Stimulated activated naive CD8-positive, alpha-beta T cell treated with anti-CD3 and anti-CD28 coated beads, Interleukin-15, amount 100 ng/mL, for 72 hours (primary cell): Measurements from ENCODE around the gene NRG3.

Experiments
- ATAC-seq: fragments of 150-1000 bp; cut with Tn5 transposase; 2 replicates; pipeline ENCODE4 v1.10.0; 2021; ENCODE audit warnings: mild to moderate bottlenecking, moderate library complexity
- DNase-seq, 2 donors: peaks; one replicate each; pipeline ENCODE4 v3.0.0; 2021 to 2022
- H3K27ac Mint-ChIP-seq, 2 donors: one replicate each; pipeline ENCODE4 v1.8.0; 2022; ENCODE audit warnings: mild to moderate bottlenecking in 2 of 2, mixed read lengths in 2 of 2, moderate library complexity in 2 of 2
- H3K27me3 Mint-ChIP-seq: one replicate; pipeline ENCODE4 v1.8.0; 2022; ENCODE audit warnings: mixed read lengths
- H3K4me1 Mint-ChIP-seq: one replicate; pipeline ENCODE4 v1.8.0; 2022; ENCODE audit warnings: mild to moderate bottlenecking, mixed read lengths
- H3K4me3 Mint-ChIP-seq, 2 donors: one replicate each; pipeline ENCODE4 v1.8.0; 2022; ENCODE audit warnings: mild to moderate bottlenecking in 2 of 2, mixed read lengths in 2 of 2, moderate library complexity in 1 of 2
- H3K9me3 Mint-ChIP-seq, 2 donors: one replicate each; pipeline ENCODE4 v1.8.0; 2022; ENCODE audit warnings: mixed read lengths in 2 of 2

Gene NRG3

DNA sequence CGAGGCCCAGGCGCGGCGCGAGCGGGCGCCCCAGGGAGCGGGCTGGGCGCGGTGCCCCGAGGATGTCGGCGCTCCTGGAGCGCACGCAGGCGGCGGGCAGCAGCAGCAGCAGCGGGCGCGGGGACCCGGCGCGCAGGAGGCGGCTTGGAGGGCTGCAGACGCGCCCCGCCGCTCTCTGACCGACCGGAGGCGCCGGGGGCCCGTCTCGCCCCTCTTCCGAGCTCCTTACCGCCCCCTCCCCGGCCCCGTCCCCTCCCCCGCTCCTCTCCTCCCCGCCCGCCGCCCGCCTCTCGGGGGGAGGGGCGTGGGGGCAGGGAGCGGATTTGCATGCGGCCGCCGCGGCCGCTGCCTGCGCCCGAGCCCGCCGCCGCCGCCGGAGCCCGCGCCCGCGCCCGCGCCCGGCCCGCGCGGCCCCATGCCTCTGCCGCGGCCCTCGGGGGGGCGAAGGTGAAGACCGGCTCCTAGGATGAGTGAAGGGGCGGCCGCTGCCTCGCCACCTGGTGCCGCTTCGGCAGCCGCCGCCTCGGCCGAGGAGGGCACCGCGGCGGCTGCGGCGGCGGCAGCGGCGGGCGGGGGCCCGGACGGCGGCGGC is at the start of gene NRG3:
Gene NRG3, plus strand, starts transcription at position 320 of the 592 bp plus-strand sequence.
- peaks cover 14% of the 10 kb centered on the region for H3K4me1 Mint-ChIP-seq
- peak within 1 kb of the TSS; percentile 65 to 69 for H3K4me3 Mint-ChIP-seq
- H3K27ac Mint-ChIP-seq = peak within 1 kb of the TSS in 1 of 2 donors; percentile 63
- no peak for DNase-seq
- ATAC-seq = peak; percentile 42
- peaks cover 66% of the 10 kb centered on the region for H3K27me3 Mint-ChIP-seq
- no peaks in the 10 kb centered on the region for H3K9me3 Mint-ChIP-seq

DNA sequence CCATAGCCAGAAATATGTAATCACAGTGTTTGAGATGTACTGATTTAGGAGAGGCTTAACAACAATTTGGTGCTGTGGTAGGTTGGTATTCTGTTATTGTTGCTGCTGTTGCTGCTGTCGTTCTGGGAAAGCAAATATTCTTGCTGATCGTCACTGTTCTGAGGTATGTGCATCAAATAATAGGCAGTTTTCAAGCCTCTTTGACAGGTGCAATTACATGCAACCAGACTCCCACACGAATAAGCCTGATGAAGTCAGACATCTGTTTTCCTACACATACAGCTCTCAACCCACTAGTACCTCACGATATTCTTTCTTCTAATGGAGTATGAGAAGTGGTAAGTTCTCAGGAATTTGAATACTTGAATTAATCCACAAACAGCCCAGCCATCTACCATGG is 46.7 kb upstream of the NRG3 start:
- no peaks in the 10 kb centered on the region for H3K4me1 Mint-ChIP-seq
- H3K27ac Mint-ChIP-seq = no peak overlapping the region
- no peak overlapping the region for H3K4me3 Mint-ChIP-seq
- DNase-seq (no peak), ATAC-seq (no peak)
- no peaks in the 10 kb centered on the region for H3K9me3 Mint-ChIP-seq
- H3K27me3 Mint-ChIP-seq = peaks cover 8% of the 10 kb centered on the region

DNA sequence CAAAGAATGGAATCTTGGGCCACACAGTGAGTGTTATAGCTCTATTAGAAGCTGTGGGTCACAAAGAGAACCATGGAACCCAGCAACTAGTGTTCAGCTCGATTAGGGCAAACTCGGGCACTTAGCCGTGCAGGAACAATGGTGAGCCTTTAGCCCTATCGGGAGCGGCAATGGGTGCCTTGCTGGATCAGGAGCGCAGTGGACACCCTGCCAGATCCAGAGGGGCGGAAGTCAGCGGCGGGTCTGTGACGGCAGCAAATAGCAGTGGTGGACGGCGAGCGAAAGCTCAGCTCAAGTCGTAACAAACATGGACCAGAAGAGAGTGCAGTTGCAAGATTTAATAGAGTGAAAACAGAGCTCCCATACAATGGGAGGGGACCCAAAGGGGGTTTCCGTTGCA is 43.9 kb upstream of the NRG3 start:
- peaks cover 8% of the 10 kb centered on the region for H3K27me3 Mint-ChIP-seq
- H3K4me1 Mint-ChIP-seq = no peaks in the 10 kb centered on the region
- no peak overlapping the region for H3K27ac Mint-ChIP-seq
- DNase-seq = no peak
- H3K9me3 Mint-ChIP-seq = no peaks in the 10 kb centered on the region
- no peak overlapping the region for H3K4me3 Mint-ChIP-seq
- ATAC-seq = no peak

DNA sequence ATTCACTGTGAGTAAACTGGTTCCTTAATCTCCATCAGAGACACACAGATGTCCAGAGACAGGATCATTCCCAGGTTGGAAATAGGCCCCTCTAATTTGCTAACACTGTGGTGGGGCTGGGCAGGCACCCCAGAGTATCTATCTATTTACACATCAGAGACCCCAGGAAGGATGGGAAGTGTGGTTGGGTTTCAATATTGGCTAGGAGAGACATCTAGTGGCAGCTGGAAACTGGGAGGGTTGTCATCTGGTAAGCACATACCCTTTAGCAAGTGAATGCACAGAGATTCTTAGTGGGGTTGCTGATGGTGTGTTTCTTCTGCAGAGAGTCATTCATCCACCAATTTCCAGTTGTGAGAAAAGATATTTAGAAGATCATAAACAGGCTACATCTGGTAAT is 36.0 kb upstream of the NRG3 start:
- peak overlapping the region in 1 of 2 donors; percentile 19 for H3K27ac Mint-ChIP-seq
- H3K4me1 Mint-ChIP-seq = no peaks in the 10 kb centered on the region
- H3K4me3 Mint-ChIP-seq = no peak overlapping the region
- peaks cover 26% of the 10 kb centered on the region for H3K27me3 Mint-ChIP-seq
- no peak for ATAC-seq
- H3K9me3 Mint-ChIP-seq = no peaks in the 10 kb centered on the region
- no peak for DNase-seq

DNA sequence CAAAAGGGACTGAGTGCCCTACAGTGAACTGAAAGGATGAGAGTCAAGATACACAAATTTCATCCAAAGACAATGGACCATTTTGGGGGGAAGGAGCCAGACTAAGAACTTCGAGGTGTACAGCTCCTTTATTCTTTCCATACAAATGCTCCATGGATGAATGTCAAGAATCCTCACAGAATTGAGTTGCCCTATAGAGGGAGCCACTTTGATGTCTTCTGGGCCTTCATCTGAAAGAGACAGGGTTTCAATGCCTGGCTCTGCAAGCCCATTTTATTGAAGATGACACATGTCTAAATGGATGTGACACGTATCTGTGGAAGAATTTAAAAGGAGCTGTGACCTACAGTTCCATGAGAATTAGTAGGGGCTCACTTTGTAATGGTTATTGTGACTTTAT is 32.0 kb upstream of the NRG3 start:
- Mint-ChIP-seq H3K27ac (no peak overlapping the region), H3K9me3 (no peaks in the 10 kb centered on the region)
- no peak for DNase-seq

DNA sequence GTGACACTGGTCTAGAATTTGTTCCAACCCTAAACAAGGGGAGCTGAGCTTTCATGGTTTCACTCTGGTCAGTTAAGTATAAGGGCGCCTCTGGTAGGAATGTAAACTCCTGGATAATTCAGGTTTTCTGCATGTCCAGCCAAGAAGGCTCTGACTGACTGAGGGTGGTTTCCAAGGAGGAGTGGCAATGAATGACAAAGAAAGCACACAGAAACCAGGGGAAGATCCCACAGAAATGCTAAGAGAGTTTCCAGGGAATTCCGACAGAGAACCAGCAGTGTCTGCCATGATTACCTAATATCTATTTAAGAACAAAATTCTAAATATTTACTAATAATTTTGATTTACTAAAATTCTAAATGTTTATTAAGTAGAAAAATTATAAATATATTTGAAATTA is 27.3 kb upstream of the NRG3 start:
- Mint-ChIP-seq H3K4me3 (no peak overlapping the region), H3K4me1 (no peaks in the 10 kb centered on the region), H3K27ac (peak overlapping the region in 1 of 2 donors; percentile 42), H3K27me3 (peaks cover 15% of the 10 kb centered on the region), H3K9me3 (no peaks in the 10 kb centered on the region)
- DNase-seq (no peak), ATAC-seq (no peak)

More for the DNA sequence above, 32.0 kb upstream of the NRG3 start:
- no peak for ATAC-seq
- Mint-ChIP-seq H3K27me3 (peaks cover 40% of the 10 kb centered on the region), H3K4me1 (no peaks in the 10 kb centered on the region), H3K4me3 (no peak overlapping the region)

DNA sequence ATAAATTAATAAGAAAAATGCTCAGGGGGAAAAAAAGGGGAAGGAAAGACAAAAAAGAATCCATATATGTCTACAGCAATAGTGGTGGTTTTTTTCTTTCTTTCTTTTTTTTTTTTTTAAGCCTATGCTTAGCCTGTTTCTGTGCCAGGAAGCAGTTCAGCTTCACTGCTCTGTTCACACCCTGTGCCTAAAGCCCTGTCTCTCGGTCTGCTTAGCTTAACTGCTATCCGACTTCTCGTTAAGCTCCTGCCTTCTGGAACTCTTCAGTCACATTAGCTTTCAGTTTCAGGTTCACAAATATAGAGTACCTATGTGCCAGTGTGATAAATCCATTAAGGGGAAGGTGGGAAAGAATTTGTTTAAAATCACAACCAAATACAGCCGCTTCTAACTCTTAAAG is 26.5 kb upstream of the NRG3 start:
- Mint-ChIP-seq H3K9me3 (no peaks in the 10 kb centered on the region), H3K27ac (no peak overlapping the region), H3K4me3 (no peak overlapping the region), H3K4me1 (no peaks in the 10 kb centered on the region), H3K27me3 (peaks cover 15% of the 10 kb centered on the region)
- no peak for DNase-seq
- no peak for ATAC-seq

DNA sequence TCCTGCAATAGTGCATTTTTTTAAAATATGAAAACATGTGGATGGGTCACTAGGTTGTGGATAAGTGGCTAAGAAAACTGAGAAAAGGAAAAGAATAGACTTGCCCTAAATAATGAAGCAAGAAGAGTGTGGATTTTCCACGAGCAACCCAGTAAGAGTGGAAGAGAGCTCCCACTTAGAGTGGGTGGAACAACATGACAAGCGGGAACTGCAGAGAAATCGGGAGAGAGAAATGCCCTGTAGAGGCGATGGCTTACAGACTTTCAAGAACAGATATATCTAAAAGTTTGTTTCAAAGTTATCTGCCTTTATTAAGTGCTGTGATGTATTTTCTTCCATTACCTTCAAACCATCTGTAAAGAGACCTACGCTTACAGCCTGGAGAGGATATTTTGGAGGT is 26.1 kb upstream of the NRG3 start:
- no peaks in the 10 kb centered on the region for H3K9me3 Mint-ChIP-seq
- no peak overlapping the region for H3K4me3 Mint-ChIP-seq
- H3K27me3 Mint-ChIP-seq = peaks cover 15% of the 10 kb centered on the region
- H3K27ac Mint-ChIP-seq = no peak overlapping the region
- DNase-seq (no peak), ATAC-seq (no peak)
- no peaks in the 10 kb centered on the region for H3K4me1 Mint-ChIP-seq

DNA sequence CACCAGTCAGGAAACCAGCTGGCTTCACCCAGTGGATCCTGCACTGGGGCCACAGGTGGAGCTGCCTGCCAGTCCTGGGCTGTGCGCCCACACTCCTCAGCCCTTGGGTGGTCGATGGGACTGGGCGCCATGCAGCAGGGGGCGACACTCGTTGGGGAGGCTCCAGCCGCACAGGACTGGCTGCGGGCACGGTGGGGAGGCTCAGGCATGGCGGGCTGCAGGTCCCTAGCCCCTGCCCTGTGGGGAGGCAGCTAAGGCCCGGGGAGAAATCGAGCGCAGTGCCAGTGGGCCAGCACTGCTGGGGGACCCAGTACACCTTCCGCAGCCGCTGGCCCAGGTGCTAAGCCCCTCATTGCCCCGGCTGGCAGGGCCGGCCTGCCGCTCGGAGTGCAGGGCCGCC is 12.4 kb upstream of the NRG3 start:
- Mint-ChIP-seq H3K4me1 (no peaks in the 10 kb centered on the region), H3K27me3 (peaks cover 9% of the 10 kb centered on the region), H3K27ac (no peak overlapping the region), H3K9me3 (no peaks in the 10 kb centered on the region), H3K4me3 (no peak overlapping the region)
- ATAC-seq (no peak), DNase-seq (no peak)

DNA sequence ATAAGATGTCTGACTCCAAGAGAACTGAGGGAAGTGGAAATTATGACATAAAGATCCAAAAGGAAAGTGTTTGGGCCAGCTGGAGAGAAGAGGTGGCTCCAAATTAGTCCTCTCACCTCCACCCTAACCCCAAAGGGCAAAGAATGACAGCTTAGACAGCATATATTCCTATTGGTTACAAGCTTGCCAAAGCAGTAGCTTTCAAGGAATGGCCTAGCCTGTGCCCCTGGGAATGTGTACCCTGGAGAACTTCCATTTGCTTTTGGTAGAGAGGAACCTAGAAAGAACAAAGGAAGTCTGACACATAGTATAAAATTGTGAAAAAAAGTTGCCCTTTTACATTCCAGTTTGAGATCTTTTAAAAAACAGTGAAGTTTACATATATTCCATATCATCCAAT is 11.2 kb upstream of the NRG3 start:
- Mint-ChIP-seq H3K27me3 (peaks cover 9% of the 10 kb centered on the region), H3K27ac (no peak overlapping the region), H3K4me3 (no peak overlapping the region), H3K9me3 (no peaks in the 10 kb centered on the region), H3K4me1 (no peaks in the 10 kb centered on the region)
- ATAC-seq (no peak), DNase-seq (no peak)

DNA sequence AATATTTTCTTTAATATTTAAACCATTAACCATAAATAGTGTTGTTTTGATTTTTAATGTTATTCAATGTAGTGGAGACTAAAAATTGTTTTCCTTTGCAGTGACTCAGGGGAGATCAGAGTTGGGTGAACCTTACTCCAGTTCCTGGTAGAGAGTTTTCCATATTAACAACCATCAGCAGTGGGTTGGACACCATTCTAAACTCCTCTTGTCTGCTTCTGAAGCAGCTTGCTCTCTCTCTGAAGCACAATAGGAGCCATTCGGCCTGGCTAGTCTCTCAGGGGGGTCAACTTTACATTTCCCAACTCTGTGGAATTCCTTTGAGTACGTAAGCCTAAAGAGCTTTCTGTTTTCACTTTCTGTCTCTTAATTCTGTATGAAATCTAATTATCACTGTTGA is 9.4 kb upstream of the NRG3 start:
- DNase-seq (no peak), ATAC-seq (no peak)
- Mint-ChIP-seq H3K9me3 (no peaks in the 10 kb centered on the region), H3K27ac (no peak overlapping the region), H3K4me3 (no peak overlapping the region), H3K27me3 (peaks cover 15% of the 10 kb centered on the region), H3K4me1 (no peaks in the 10 kb centered on the region)

DNA sequence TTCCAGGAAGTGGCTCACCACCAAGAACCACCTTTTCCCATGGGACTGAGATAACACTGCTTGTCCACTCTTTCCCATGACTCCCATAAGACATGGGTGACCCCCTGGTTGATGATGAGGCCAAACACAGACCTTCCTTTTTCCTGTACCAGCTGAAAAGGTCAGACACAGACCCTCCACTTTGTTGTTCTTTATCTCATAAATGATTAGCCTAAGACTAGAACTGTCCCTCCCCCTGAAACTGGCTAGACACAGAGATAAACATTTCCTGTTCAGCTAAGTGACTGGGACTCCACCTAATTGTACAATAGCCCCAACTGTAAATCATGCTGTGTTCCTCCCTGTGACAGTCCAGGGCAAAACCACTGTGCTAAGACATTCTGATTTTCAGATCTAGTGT is 8.2 kb upstream of the NRG3 start:
- Mint-ChIP-seq H3K27me3 (peaks cover 16% of the 10 kb centered on the region), H3K4me3 (no peak overlapping the region), H3K27ac (no peak overlapping the region), H3K4me1 (no peaks in the 10 kb centered on the region), H3K9me3 (no peaks in the 10 kb centered on the region)
- peak; percentile 52 for ATAC-seq
- DNase-seq = no peak

DNA sequence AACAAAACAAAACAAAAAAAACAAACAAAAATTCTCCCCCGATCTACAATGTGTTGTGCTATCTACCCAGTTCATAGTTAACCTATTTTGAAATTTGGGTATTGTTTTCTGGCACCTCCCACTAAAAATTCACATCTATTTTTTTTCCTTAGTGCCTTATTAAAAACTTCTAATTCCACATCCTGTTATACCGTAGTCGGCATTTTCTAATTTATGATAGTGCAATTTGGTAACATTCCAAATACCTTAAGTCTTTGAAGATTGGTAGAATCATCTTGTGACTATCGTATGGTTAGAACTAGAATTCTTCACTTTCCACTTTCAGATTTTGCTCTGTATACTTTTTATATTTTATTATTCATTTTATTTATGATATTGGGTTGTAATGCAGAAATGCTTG is 4.5 kb upstream of the NRG3 start:
- H3K27me3 Mint-ChIP-seq = peaks cover 36% of the 10 kb centered on the region
- H3K9me3 Mint-ChIP-seq = no peaks in the 10 kb centered on the region
- no peak for ATAC-seq
- H3K4me3 Mint-ChIP-seq = no peak overlapping the region
- peaks cover under 1% of the 10 kb centered on the region for H3K4me1 Mint-ChIP-seq
- DNase-seq = no peak
- H3K27ac Mint-ChIP-seq = no peak overlapping the region

DNA sequence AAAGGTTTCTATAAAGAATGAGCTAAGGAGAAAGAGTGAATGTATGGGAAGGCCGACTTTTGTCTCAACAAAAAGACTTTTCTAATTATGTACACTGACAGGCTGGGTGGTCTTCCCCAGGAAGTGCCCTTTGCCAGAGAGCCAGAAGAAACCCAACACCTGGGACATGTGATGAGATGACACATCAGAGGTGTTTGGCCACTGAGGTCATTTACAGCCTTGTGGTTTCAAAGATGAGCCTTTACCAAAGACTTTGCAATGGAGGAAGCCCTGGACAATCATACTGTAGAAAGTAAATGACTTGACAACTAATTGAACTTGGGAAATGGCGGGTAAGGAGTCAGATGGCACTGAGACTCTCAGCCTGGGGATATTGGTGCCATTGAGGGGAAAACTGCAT is 3.4 kb upstream of the NRG3 start:
- Mint-ChIP-seq H3K9me3 (no peaks in the 10 kb centered on the region), H3K4me1 (peaks cover 11% of the 10 kb centered on the region), H3K27ac (no peak overlapping the region), H3K27me3 (peaks cover 47% of the 10 kb centered on the region), H3K4me3 (no peak overlapping the region)
- ATAC-seq (no peak), DNase-seq (no peak)

DNA sequence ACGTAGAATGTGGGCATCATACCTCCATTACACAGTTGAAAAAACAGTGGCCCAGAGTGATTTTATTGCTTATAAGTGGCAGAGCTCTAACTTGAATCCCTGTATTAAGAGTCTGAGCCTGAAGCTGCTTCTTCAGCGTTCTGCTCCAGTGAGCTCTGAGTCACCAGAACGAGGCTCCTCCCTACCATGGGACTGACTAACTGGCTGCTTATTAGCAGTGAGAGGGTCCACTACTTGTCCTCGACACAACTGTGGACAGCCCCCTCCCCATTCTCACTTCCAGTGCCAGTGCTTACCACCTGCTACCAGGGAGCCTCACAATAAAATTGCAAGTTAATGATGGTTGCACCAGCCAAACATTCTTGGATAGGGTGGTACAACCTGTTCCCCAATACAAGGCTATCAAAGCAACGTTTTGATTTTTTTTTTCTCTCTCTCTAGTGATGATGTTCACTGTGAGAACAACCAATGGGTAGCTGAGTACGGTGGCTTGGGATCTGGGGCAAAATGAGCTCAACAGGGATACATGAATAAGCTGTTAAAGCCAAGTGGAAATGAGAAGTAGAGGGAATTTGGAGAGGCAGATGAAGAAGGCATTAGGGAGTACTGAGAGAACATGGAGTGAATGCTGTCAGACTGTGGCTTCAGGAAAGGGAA is 2.7 kb upstream of the NRG3 start:
- H3K4me1 Mint-ChIP-seq = peaks cover 14% of the 10 kb centered on the region
- DNase-seq (no peak), ATAC-seq (no peak)
- no peaks in the 10 kb centered on the region for H3K9me3 Mint-ChIP-seq
- H3K4me3 Mint-ChIP-seq = no peak overlapping the region
- H3K27me3 Mint-ChIP-seq = peaks cover 55% of the 10 kb centered on the region
- no peak overlapping the region for H3K27ac Mint-ChIP-seq

DNA sequence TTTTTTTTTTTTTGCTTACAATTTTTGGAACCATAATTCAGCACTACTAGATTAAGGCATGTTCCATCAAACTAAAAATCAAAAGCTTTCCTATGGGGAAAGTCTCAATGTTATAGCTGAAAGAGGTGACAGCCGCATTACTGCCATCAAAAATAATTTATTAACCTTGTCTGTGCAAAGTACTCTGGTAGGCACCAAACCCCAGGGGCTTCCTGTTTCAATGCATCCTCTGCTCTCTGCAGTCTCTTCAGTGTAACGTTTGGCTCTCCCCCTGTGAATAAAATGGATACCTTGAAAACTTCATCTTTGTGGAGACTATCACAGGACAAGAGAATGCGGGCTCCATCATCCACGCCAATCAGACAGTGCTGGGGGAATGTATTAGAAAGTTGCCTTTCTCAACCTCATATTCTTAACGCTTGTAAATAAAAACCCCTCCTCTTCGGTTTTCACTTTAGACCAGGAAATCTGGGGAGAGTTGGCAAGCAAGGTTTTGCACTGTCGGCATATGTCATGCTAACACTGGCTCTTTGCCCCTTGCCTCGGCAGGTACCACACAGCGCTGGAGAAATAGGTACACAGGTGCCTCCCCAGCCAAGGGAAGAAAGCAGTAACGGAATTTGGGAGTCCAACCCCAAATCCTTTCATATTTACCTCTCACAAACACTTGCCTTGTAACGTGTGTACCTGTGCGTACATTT is 1.6 kb upstream of the NRG3 start:
- Mint-ChIP-seq H3K27ac (no peak overlapping the region), H3K27me3 (peaks cover 65% of the 10 kb centered on the region), H3K4me3 (no peak overlapping the region), H3K9me3 (no peaks in the 10 kb centered on the region), H3K4me1 (peaks cover 14% of the 10 kb centered on the region)
- ATAC-seq (no peak), DNase-seq (no peak)
